ENCODE data around the gene GID8. TPM values are rescaled to one million over a fixed set of nuclear protein-coding genes. Genes with fewer than 3 reads are reported as not detected.
"Not testable (repeated sequence)": the region's sequence is repeated elsewhere in the genome, so short reads cannot be mapped to it uniquely, and the experiment has no call there.

GID8 gene
- total and polyA plus RNA-seq, 2 donors, result 21.4 to 32.0 TPM

DNA sequence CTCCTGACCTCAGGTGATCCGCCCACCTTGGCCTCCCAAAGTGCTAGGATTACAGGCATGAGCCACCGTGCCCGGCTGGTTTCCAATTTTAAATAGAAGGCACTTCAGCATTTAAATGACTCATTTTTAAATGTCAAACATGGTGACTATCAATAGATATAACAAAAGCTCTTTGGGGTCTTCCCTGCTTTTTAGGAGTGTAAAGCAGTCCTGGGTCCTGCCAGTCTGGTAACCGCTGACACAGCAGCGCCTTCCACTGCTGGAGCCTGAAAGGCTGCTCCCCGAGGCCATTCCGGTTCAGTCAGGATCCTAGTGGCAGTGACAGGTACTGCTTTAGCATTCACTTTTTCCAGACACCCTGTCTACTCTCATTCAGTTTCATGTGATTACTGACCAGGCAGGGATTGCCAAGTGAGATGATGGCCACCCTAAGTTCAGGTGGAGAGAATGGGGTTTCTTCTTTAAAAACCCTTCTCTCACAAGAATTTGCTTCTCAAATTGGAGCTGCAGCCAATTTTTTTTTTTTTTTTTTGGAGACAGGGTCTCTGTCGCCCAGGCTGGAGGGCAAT is 16.7 kb upstream of the GID8 start:
- no peaks in the 10 kb centered on the region for H3K36me3 ChIP-seq (ENCODE audit: insufficient read depth)
- no peak overlapping the region for H3K27ac ChIP-seq (ENCODE audit: low read depth)
- 48% methylated on average over 8 of the region's 8 CpGs for WGBS
- H3K4me1 ChIP-seq (ENCODE audit: insufficient read depth), result peaks cover 6% of the 10 kb centered on the region
- DNase-seq (ENCODE audit: extremely low spot score), result no peak
- H3K4me3 ChIP-seq (ENCODE audit: low read depth, low read length), result no peak overlapping the region

DNA sequence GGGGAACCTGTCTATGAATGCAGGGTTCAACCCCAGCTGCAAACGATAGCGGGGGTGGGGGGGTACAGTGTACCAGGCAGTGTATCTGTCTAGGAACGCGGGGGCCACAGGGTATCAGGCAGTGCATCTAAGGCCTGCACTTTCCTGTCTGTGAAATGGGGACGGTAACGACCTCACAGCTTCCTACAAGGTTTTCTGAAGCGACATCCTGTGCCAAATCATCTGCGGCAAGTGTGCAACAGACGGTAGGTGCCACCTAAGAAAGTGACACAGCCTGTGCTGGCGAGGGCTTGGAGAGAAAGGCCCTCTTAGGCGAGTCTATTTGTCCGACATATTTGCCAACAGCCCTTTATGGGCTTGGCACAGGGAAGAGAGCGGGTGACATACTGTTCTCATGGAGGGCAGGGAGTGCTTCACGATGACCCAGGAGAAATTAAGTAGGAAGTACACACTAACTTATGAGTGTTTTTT is 15.5 kb upstream of the GID8 start:
- H3K27ac ChIP-seq (ENCODE audit: low read depth), result no peak overlapping the region
- no peak for DNase-seq (ENCODE audit: extremely low spot score)
- H3K4me3 ChIP-seq (ENCODE audit: low read depth, low read length), result no peak overlapping the region

DNA sequence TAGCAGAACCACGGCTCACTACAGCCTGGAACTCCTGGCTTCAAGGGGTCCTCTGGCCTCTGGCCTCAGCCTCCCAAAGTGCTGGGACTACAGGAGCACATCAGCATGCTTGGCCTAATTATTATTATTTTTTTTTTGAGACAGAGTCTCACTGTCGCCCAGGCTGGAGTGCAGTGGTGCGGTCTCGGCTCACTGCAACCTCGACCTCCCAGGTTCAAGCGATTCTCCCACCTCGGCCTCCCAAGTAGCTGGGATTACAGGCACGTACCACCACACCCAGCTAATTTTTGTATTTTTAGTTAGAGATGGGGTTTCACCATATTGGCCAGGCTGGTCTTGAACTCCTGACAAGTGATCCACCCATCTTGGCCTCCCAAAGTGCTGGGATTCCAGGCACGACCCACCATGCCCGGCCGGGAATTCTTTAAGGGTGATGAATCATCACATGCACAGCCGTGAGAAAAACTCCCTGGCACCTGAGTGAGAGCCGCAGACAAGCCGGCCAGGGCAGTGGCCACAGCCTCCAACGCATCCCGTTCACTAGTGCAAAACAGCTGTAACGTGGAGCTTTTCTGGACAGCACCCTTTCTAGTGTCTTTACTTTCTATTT is 14.8 kb upstream of the GID8 start:
- not testable (repeated sequence) for H3K36me3 ChIP-seq (ENCODE audit: insufficient read depth); H3K4me3 ChIP-seq (ENCODE audit: low read depth, low read length); H3K4me1 ChIP-seq (ENCODE audit: insufficient read depth); DNase-seq (ENCODE audit: extremely low spot score); H3K27ac ChIP-seq (ENCODE audit: low read depth)
- WGBS, result 56% methylated on average over 17 of the region's 17 CpGs

More for the DNA sequence above, 15.5 kb upstream of the GID8 start:
- WGBS, result 73% methylated on average over 14 of the region's 14 CpGs
- Histone ChIP-seq H3K36me3 (ENCODE audit: insufficient read depth) (no peaks in the 10 kb centered on the region), H3K4me1 (ENCODE audit: insufficient read depth) (peaks cover 6% of the 10 kb centered on the region)

DNA sequence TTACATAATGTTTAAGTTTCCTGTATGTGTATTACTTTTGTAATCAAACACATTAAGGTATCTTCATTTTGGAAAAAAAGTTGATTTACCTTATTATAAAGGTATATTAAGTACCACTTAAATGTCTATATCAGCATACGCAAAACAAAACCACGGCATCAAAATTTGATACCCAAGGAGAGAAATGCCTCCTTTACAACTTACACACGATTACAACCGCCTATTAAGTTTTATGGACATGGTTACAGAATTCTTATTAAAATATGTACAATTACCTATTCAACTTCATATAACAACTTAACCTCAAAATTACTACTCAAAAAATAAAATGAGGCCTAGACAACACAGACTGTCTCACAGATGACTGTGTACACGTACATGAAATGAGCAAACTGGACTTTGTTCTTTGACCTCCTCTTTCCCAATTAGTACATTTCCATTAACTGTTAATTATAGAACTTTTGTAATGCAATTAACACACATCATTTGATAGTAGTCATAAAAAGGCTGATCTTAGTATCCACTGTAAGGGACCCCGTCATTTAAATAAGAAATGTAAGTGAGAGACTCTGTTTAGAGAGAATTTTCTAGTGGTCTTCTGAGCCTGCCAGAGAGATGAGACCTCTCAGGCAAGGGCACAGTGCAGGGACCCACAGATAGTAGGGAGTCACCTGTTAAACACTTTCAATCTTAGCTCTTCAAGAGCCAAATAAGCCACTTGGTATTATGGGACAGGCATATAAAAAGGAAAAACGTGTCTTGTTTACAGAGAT is 14.1 kb upstream of the GID8 start:
- no peak overlapping the region for H3K4me3 ChIP-seq (ENCODE audit: low read depth, low read length)
- peaks cover 4% of the 10 kb centered on the region for H3K4me1 ChIP-seq (ENCODE audit: insufficient read depth)
- no peaks in the 10 kb centered on the region for H3K36me3 ChIP-seq (ENCODE audit: insufficient read depth)
- no peak for DNase-seq (ENCODE audit: extremely low spot score)
- H3K27ac ChIP-seq (ENCODE audit: low read depth), result peak overlapping the region; percentile 32
- 53% methylated on average over 7 of the region's 7 CpGs for WGBS

DNA sequence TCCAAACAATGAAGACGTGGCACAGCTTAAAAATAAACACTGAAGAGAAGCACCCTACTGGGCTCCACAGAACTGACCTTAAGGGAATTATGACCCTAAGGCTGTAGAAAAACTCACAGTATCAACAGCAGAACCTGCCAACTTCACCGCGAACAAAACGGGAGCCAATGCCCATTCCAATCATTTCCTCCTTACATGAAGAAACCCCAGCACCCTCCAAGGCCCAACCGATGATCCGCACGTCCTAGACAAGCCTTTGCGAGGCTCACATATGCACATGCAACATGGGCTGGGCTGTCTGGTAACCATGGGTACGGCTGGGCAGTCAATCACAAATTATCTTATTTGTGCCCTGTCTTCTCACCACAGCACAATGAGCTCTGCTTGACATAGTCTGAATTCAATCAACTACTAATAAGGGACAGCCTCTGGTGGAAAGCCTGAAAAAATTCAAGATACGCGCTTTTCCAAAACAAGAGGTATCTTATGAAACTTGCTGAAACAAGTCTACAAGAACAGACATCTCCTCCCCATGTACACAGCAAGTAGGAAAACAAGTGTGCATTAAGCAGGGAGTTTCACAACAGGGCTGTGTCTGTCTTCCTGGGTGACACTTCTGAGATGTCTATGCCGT is 13.4 kb upstream of the GID8 start:
- DNase-seq (ENCODE audit: extremely low spot score), result no peak

DNA sequence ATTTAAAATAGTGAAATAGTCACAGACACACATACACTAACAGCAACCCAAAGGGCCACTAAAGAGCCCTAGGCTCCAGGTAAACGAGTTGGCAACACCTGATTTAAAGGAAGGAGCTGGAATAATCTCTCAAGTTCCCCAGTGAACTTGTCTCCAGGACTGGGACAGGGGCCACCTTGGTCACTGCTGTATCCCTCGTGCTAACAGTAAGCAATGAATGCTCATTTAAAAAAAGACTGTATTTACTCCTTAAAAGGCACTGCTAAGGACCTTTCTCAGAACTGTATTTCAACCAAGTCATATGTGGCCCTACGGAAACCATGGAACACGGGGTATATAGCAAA is 12.9 kb upstream of the GID8 start:
- 3% methylated on average over 4 of the region's 4 CpGs for WGBS
- peaks cover 2% of the 10 kb centered on the region for H3K4me1 ChIP-seq (ENCODE audit: insufficient read depth)
- DNase-seq (ENCODE audit: extremely low spot score), result no peak
- H3K4me3 ChIP-seq (ENCODE audit: low read depth, low read length), result peak overlapping the region; percentile 99
- H3K27ac ChIP-seq (ENCODE audit: low read depth), result peak overlapping the region; percentile 97
- H3K36me3 ChIP-seq (ENCODE audit: insufficient read depth), result no peaks in the 10 kb centered on the region

More for the DNA sequence above, 13.4 kb upstream of the GID8 start:
- H3K27ac ChIP-seq (ENCODE audit: low read depth), result peak overlapping the region; percentile 32
- H3K36me3 ChIP-seq (ENCODE audit: insufficient read depth), result no peaks in the 10 kb centered on the region
- H3K4me1 ChIP-seq (ENCODE audit: insufficient read depth), result peaks cover 4% of the 10 kb centered on the region
- peak overlapping the region; percentile 99 for H3K4me3 ChIP-seq (ENCODE audit: low read depth, low read length)
- WGBS, result 24% methylated on average over 12 of the region's 12 CpGs

DNA sequence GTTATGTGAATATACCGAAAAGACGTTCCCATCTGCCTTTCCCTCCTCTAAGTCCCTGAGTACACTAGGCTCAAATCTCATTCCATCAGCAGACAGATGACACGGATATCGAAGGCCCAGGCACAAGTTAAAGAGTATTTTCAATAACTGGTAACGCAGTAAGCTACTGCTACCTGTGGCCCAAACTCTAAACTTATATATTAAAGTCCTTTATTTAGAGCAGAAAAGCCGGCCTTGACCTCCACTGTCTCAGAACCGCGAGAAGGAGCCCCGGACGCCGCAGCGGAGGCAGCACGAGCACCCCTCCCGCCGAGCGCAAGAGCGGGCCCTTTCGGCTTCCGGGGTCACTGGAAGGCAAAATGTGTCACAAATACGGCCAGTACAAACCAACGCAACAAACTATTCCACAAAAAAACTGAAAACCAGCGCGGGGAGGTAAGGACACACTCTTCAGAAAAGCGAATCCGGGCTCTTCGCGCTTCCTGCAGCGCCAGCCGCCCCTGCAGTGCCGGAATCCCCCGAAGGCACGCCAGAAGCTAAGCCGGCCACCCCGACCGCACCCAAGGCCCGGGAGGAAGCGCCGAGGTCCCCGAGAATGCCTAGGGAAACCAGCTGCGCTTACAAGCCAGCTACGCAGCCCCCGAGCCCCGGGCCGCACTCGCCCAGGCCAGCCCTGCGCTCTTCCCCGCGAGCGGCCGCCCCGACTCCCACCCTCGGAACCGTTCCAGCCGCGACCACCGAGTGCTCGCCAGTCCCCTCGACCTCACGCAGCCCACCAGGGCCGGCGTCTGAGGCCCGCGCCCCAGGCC is 12.3 kb upstream of the GID8 start:
- Histone ChIP-seq H3K4me1 (ENCODE audit: insufficient read depth) (peaks cover 1% of the 10 kb centered on the region), H3K4me3 (ENCODE audit: low read depth, low read length) (peak overlapping the region; percentile 99), H3K36me3 (ENCODE audit: insufficient read depth) (no peaks in the 10 kb centered on the region), H3K27ac (ENCODE audit: low read depth) (peak overlapping the region; percentile 97)
- no peak for DNase-seq (ENCODE audit: extremely low spot score)
- WGBS, result under 1% methylated on average over 63 of the region's 63 CpGs

DNA sequence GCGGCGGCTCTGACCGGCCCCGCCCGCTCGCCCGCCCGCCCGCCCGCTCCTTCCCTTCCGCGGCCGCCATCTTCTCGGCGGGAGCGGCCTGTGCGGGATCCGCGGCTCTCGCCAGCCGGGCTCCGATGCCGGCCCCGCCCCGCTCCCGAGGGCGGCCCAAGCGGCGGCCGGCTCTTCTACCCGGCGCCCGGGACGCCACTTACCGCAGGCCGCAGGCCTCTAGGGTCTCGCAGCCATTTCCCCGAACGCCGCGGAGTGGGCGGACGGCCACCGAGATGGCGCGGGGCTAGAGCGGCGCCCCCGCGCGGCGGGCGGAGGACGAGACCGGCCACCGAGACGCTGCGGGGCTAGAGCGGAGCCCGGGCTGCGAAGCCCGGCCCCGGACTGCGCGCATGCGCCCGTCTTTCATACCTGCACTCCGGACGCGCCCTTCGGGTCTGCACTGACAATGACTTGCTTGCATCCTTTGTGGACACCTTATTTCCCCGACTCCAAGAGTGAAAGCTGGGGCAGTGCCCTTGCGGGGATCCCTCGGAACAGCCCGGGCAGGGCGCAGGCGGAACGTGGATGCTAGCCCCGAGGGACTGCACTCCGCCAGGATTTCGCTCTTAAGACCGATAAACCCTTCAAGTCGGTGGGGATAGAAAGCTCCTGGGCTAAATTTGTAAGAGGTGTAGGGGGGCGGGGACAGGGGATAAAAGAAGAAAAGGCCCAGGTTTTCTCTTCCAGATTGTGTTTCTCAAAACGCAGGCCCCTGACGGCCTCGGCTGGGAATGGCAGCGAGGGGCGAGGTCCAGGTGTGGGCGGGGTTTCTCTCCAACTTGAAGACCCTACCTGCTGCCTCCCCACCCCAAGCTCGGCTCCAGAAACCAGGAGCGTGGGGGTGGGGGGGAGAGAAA is 11.5 kb upstream of the GID8 start, which contains the start of gene DIDO1:
DIDO1 (minus strand) TSS at position 277 of the 899 bp plus-strand sequence.
- peak within 1 kb of the TSS; percentile 99 for H3K4me3 ChIP-seq (ENCODE audit: low read depth, low read length)
- peaks cover 1% of the 10 kb centered on the region for H3K4me1 ChIP-seq (ENCODE audit: insufficient read depth)
- WGBS, result under 1% methylated on average over 92 of the region's 92 CpGs
- H3K27ac ChIP-seq (ENCODE audit: low read depth), result peak within 1 kb of the TSS; percentile 97
- no peaks in the 10 kb centered on the region for H3K36me3 ChIP-seq (ENCODE audit: insufficient read depth)
- no peak for DNase-seq (ENCODE audit: extremely low spot score)

DNA sequence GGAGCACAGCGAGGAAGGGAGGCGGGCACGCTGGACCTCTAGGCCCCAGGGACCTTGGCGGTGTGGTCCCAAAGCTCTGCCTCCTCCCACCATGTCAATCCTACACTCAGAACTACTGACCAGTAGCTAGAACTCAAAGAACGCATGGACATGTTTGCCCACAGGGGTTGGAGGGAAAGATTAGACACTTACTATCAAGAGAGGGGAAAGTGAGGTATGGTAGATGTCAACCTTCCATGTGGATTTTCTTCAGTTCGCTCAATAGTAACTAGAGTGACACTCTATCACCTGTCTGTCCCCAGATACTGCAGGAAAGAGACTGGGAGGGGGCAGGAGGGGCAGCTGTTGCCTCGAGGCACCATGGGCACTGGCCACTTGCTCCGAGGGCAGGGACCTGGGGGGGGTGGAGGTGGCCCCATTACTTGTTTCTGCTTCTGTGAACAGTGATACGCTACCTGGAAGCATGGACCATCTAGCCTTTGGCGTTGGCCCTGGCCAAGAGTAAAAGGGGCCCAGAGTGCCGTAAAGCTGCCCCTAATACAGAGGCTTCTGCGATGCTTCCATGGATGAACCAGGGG is 10.7 kb upstream of the GID8 start:
- Histone ChIP-seq H3K27ac (ENCODE audit: low read depth) (peak overlapping the region; percentile 12), H3K36me3 (ENCODE audit: insufficient read depth) (no peaks in the 10 kb centered on the region), H3K4me3 (ENCODE audit: low read depth, low read length) (peak overlapping the region; percentile 99), H3K4me1 (ENCODE audit: insufficient read depth) (peaks cover 1% of the 10 kb centered on the region)
- WGBS, result 69% methylated on average over 12 of the region's 12 CpGs
- DNase-seq (ENCODE audit: extremely low spot score), result no peak

DNA sequence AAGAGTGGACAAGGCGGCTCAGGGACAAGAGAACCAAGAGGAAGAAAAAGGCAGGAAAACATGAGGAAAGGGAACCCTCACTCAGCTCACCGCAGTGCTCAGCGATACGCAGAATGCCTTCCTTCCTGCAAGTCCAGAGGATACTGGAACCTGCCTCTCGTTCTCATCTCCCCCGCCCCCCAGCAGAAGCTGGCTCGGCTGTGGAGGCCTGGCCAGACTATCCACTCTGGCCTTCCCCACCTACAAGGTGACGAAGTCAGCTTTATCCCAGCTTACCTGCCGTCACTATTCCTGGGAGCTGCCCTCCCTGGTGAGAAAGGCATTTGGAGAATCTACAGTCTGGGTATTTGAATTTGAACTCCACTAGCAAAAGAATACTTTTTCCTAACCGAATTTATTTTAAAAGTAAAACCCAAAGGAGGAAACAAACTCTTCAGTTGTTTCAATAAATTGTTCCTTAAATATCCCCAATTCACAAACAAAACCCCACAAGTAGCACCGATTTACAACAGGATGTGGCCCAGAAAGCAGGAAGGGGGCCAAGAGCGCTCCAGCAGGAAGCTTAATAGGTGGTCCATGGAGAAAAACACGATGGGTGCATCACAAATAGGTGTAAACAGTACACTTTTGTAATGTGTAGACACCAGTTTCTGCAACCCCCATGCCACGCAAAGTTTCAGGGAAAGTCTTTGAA is 9.6 kb upstream of the GID8 start:
- H3K4me1 ChIP-seq (ENCODE audit: insufficient read depth), result peaks cover 1% of the 10 kb centered on the region
- WGBS, result 38% methylated on average over 14 of the region's 14 CpGs
- peak overlapping the region; percentile 62 for H3K4me3 ChIP-seq (ENCODE audit: low read depth, low read length)
- DNase-seq (ENCODE audit: extremely low spot score), result no peak
- no peaks in the 10 kb centered on the region for H3K36me3 ChIP-seq (ENCODE audit: insufficient read depth)
- peak overlapping the region; percentile 91 for H3K27ac ChIP-seq (ENCODE audit: low read depth)

DNA sequence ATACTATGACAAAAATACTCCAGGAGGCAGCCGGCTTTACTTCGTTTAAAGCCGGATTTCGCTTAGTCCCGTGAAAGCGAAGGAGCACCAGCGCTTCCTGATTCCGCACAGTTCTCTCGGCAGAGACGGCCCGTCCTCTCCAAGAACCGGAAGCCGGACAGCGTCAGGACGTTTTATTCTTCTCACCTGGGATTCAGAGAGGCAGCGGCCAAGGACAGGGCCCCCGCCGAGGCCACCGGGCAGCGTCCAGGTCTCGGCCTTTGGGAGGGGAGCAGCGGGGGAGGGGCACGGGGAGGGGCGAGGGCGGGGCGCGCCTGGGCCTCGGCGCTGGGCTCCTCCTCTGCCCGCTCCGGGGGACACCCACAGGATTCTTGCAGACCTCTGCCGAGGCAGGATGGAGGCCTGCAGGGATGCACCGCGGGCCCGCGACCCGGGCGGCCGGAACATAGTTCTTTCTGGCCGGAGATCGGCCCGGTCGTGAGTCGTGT is 8.9 kb upstream of the GID8 start:
- Histone ChIP-seq H3K36me3 (ENCODE audit: insufficient read depth) (no peaks in the 10 kb centered on the region), H3K4me1 (ENCODE audit: insufficient read depth) (peaks cover 1% of the 10 kb centered on the region), H3K4me3 (ENCODE audit: low read depth, low read length) (peak overlapping the region; percentile 62), H3K27ac (ENCODE audit: low read depth) (peak overlapping the region; percentile 78)
- no peak for DNase-seq (ENCODE audit: extremely low spot score)
- 1% methylated on average over 44 of the region's 44 CpGs for WGBS

Data from urinary bladder (tissue), 4 donors.